ENCODE data around the gene ENHO.

DNA sequence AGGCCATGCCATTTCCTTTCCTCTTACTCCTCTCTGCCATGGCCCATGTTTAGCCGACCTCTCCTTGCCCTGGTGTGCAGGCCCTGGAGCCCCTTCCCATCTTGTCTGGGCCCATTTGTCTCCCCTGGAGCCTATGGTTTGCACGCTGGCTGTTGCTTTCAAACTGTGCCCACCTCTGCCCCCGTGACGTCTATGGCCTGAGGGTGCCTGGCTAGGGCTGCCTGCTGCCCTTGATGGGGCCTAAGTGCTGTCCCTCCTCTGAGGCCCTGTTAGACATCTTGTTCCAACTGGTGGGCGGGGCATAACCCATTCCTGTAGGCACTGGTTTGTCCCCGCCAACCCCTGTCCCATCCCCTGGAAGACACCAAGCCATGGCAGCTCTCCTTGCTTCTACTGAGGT lies 22.7 kb upstream of the ENHO start:
- no peak for TF ChIP-seq RFX5 (IDR thresholded peaks at IDR 0.05; ENCODE audit: borderline replicate concordance, low read depth, low read length)
- TF ChIP-seq EP300 (IDR thresholded peaks at IDR 0.05; ENCODE audit: borderline replicate concordance in 1 of 2, low read depth in 2 of 2, low read length in 2 of 2) = no peak
- TF ChIP-seq TAF1 (IDR thresholded peaks at IDR 0.05; ENCODE audit: low read depth, low read length) = no peak
- TF ChIP-seq CTCF (IDR thresholded peaks at IDR 0.05; ENCODE audit: control extremely low read depth in 1 of 3, insufficient read depth in 1 of 3, low read depth in 1 of 3, low read length in 3 of 3) = no peak
